Measurements from ENCODE around the gene ZNF823. TPM values are rescaled to one million over a fixed set of nuclear protein-coding genes. Genes with fewer than 3 reads are reported as not detected.
"Not testable (repeated sequence)": the region's sequence is repeated elsewhere in the genome, so short reads cannot be mapped to it uniquely, and the experiment has no call there.

Gene ZNF823
- total and polyA plus RNA-seq, 2 of the 4 experiments (the other 2 are of a cell fraction): 2.2 to 9.3 TPM

GRCh38 chr19:11776669-11777068, 37.9 kb upstream of the ZNF823 start:
- DNase-seq; H3K9ac ChIP-seq (ENCODE audit: low read depth, low read length); H3K14ac ChIP-seq (replicated peaks; ENCODE audit: low read depth, low read length); POLR2A ChIA-PET (ENCODE audit: unreplicated experiment); H3K79me1 ChIP-seq (ENCODE audit: low read depth in 1 of 2, low read length in 2 of 2); H3K18ac ChIP-seq (ENCODE audit: low read depth, low read length); H2AFZ ChIP-seq (replicated peaks; ENCODE audit: low read length, poor library complexity); H3K27ac ChIP-seq (ENCODE audit: insufficient read depth, low read length); H2AK5ac ChIP-seq (ENCODE audit: low read depth, low read length); H3K4me2 ChIP-seq (ENCODE audit: low read depth, low read length); H3K4me3 ChIP-seq (ENCODE audit: insufficient read depth, low read depth, low read length); H2AK9ac ChIP-seq (replicated peaks; ENCODE audit: low read depth, low read length, poor library complexity); BruUV-seq (replicated peaks); H4K5ac ChIP-seq (ENCODE audit: low read depth, low read length); H2BK120ac ChIP-seq (ENCODE audit: low read depth, low read length); in situ Hi-C loops (cut with MboI; ENCODE audit: low sequenced_read_pairs); H2BK20ac ChIP-seq (ENCODE audit: low read depth, low read length); ATAC-seq (ENCODE audit: low read depth); H2BK15ac ChIP-seq (ENCODE audit: low read depth, low read length); H3K56ac ChIP-seq (ENCODE audit: extremely low read depth, insufficient read depth, low read length); H4K20me1 ChIP-seq (ENCODE audit: insufficient read depth, low read length); H3K23ac ChIP-seq (ENCODE audit: low read depth, low read length); H3K9me1 ChIP-seq (ENCODE audit: insufficient read depth, low read length); H2BK5ac ChIP-seq (ENCODE audit: low read depth, low read length, poor library complexity, severe bottlenecking); H3K27me3 ChIP-seq (ENCODE audit: control insufficient read depth, insufficient read depth, low read length); H4K91ac ChIP-seq (ENCODE audit: insufficient read depth, low read depth, low read length); intact Hi-C loops (cut with micrococcal nuclease); dilution Hi-C loops (cut with HindIII; ENCODE audit: low sequenced_read_pairs, unreplicated experiment); H4K8ac ChIP-seq (ENCODE audit: low read depth in 2 of 2, low read length in 2 of 2); H3K4me1 ChIP-seq (ENCODE audit: control insufficient read depth, insufficient read depth, low read length); H3K4ac ChIP-seq (ENCODE audit: low read depth, low read length); CTCF ChIA-PET: not testable (repeated sequence)
- WGBS, 2 experiments (ENCODE audit: extremely low coverage in 2 of 2, insufficient read length in 1 of 2): no CpG with 5 or more reads among the region's 11 CpGs
- H3K36me3 ChIP-seq (ENCODE audit: control insufficient read depth, insufficient read depth, low read length): peaks cover 35% of the 10 kb centered on the region
- peaks cover 59% of the 10 kb centered on the region for H3K9me3 ChIP-seq (ENCODE audit: control insufficient read depth, insufficient read depth, low read length)

- H4K5ac ChIP-seq (ENCODE audit: low read depth, low read length); BruUV-seq (replicated peaks); H3K4me3 ChIP-seq (ENCODE audit: insufficient read depth, low read depth, low read length); H4K91ac ChIP-seq (ENCODE audit: insufficient read depth, low read depth, low read length); H3K23ac ChIP-seq (ENCODE audit: low read depth, low read length); H3K4me2 ChIP-seq (ENCODE audit: low read depth, low read length); dilution Hi-C loops (cut with HindIII; ENCODE audit: low sequenced_read_pairs, unreplicated experiment); H3K14ac ChIP-seq (replicated peaks; ENCODE audit: low read depth, low read length); H2BK15ac ChIP-seq (ENCODE audit: low read depth, low read length); CTCF ChIA-PET; H2AK9ac ChIP-seq (replicated peaks; ENCODE audit: low read depth, low read length, poor library complexity); ATAC-seq (ENCODE audit: low read depth); H3K9me1 ChIP-seq (ENCODE audit: insufficient read depth, low read length); POLR2A ChIA-PET (ENCODE audit: unreplicated experiment); H3K4ac ChIP-seq (ENCODE audit: low read depth, low read length); H3K56ac ChIP-seq (ENCODE audit: extremely low read depth, insufficient read depth, low read length); intact Hi-C loops (cut with micrococcal nuclease); DNase-seq; H3K9ac ChIP-seq (ENCODE audit: low read depth, low read length); H3K18ac ChIP-seq (ENCODE audit: low read depth, low read length); H2BK5ac ChIP-seq (ENCODE audit: low read depth, low read length, poor library complexity, severe bottlenecking); H2AFZ ChIP-seq (replicated peaks; ENCODE audit: low read length, poor library complexity); H4K8ac ChIP-seq (ENCODE audit: low read depth in 2 of 2, low read length in 2 of 2); H2BK20ac ChIP-seq (ENCODE audit: low read depth, low read length); in situ Hi-C loops (cut with MboI; ENCODE audit: low sequenced_read_pairs); H3K4me1 ChIP-seq (ENCODE audit: control insufficient read depth, insufficient read depth, low read length); H3K27me3 ChIP-seq (ENCODE audit: control insufficient read depth, insufficient read depth, low read length); H4K20me1 ChIP-seq (ENCODE audit: insufficient read depth, low read length); H3K27ac ChIP-seq (ENCODE audit: insufficient read depth, low read length); H2BK120ac ChIP-seq (ENCODE audit: low read depth, low read length); H2AK5ac ChIP-seq (ENCODE audit: low read depth, low read length); H3K36me3 ChIP-seq (ENCODE audit: control insufficient read depth, insufficient read depth, low read length): not testable (repeated sequence)
- Histone ChIP-seq H3K9me3 (ENCODE audit: control insufficient read depth, insufficient read depth, low read length) (peaks cover 25% of the 10 kb centered on the region), H3K79me1 (ENCODE audit: low read depth in 1 of 2, low read length in 2 of 2) (peaks cover 22 to 27% of the 10 kb centered on the region in 2 experiments)
- no CpG with 5 or more reads among the region's 11 CpGs for WGBS, 2 experiments (ENCODE audit: extremely low coverage in 2 of 2, insufficient read length in 1 of 2)
Measured at GRCh38 chr19:11771520-11771919, 32.8 kb upstream of the ZNF823 start.
